Renal cortex interstitium (tissue), 11 donors: ENCODE measurements around the gene ZNF532. TPM values are rescaled to one million over a fixed set of nuclear protein-coding genes. Genes with fewer than 3 reads are reported as not detected.
A peak's percentile ranks its signal among the peaks of the same experiment; 100 is the strongest.

ENCODE experiments used
- DNase-seq, 11 donors: peaks; one replicate each; pipeline ENCODE4 v3.0.0-alpha.2; 2013; ENCODE audit warnings: low read depth in 9 of 11, low spot score in 4 of 11; ENCODE audit errors: extremely low read depth in 1 of 11
- polyA plus RNA-seq, 3 donors: library from polyadenylated mRNA; unstranded; fragments of 120-200 nt; gene quantifications; one replicate each; pipeline ENCODE4 v1.2.1, GENCODE V29; 2013; ENCODE audit not compliant: insufficient read length in 3 of 3

ZNF532 gene
- polyA plus RNA-seq, 3 donors, result 96.6 to 107 (median 101) TPM

DNA sequence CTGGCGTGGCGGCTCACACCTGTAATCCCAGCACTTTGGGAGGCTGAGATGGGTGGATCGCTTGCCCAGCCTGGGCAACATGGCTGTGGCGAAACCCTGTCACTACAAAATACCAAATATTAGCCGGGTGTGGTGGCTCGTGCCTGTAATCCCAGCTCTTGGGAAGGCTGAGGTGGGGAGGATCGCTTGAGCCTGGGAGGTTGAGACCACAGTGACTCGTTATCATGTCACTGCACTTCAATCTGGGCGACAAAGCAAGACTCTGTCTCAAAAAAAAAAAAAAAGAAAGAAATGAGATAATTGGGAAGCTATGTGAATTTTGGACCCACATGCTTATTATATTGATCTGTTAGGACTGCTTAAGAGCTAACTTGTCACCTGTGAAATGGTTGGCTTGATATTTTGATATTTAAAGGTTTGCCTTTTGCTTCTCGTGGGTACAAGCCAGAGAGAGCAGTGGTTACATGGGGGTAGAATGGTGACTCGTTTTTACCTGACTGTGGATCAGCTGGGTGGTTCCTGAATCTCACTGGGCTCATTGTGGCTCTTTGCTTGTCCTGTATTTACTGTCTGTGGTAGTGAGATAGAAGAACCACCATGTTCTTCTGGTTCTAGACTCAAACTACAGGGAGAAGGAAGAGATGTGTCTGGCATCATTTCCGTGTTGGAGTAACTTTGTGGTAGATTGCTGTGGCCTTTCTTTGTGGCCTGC lies 28.9 kb downstream of the ZNF532 start:
- DNase-seq, result no peak

DNA sequence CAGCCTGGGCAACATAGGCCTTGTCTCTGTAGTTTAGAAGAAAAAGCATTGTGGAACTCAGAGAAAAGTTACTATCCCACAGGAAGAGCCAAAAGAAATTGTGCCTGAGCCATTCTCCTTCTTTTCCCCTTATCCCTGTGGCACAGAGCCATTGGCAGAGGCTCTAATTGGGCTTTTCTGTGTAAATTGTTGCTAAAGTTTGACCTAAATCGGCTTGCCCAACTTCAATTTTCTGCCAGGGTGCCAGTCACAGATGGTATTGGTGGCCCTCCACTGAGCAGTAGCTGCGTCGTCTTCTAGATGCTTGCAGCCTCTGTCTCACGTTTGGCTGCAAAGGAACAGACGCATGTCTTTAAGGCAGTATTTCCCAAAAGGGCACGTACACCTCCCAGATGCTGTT lies 30.3 kb downstream of the ZNF532 start:
- DNase-seq, result no peak

DNA sequence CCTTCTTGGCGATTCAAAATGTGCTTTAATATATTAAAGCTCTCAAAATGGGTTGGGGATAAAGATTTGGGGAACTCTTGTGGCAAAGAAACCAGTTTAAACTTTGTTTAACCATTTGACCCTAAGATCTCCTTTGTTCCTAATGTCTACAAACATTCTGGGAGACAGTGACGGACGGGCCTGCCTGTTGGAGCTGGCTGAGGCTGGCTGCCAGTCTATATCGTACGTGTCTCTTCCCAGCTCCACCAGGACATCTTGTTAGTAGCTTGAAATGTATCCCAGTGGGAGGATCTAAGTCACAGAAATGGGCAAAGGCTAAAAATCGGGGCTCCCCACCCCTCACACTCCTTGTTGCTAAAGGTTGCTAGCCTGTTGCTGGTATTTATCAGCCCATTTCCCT lies 30.7 kb downstream of the ZNF532 start:
- no peak for DNase-seq

DNA sequence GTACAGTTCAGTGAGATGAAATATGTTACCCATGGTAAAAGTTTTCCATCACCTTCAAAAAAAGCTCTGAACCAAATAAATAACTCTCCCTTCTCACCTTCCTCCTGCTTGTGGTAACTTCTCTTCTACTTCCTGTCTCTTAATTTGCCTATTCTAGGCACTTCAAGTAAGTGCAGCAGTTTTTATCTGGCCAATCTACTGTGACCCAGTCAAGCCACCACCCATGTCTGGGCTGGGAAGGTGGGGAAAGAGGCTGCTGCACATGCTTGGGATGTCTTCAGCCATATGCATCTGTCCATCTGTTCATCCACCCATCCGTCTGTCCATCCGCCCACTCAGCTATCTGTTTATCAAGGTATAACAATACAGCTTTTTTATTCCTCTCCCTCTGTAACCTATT lies 31.6 kb downstream of the ZNF532 start:
- no peak for DNase-seq

DNA sequence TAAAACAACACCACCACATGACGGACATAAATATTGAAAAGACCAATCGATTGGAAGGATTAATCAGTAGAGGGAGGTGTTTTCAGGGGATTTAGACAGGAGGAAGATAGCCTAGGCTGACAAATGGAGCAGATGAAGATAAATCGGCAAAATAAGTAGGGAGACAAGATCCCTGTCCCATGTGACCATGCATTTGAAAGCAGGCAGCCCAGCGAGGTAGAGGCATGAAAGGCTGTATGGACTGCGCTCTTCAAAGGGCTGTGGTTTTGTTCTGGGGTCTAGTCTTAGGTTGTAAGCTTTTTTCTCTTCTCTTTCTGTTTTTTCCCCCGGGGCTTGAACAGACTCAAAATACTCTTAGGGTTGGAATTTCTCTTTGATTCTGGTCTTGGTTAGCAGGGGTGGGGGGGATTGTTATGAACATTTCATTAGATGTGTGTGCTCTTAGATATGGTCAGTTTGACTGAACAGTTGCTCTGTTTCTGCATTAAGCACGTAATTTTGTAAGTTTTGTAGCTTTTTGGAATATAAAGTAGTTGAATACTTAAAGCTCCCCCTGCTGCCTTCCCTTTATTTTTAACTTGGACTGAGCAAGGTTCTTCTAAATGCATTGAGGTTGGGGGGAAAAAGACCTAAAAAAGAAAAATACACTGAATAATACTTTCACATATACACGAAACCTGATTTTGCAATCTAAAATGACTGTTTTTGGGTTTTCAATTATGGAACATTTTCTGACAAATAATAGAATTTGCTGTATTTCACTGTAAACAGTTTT lies 32.2 kb downstream of the ZNF532 start:
- DNase-seq, result no peak

DNA sequence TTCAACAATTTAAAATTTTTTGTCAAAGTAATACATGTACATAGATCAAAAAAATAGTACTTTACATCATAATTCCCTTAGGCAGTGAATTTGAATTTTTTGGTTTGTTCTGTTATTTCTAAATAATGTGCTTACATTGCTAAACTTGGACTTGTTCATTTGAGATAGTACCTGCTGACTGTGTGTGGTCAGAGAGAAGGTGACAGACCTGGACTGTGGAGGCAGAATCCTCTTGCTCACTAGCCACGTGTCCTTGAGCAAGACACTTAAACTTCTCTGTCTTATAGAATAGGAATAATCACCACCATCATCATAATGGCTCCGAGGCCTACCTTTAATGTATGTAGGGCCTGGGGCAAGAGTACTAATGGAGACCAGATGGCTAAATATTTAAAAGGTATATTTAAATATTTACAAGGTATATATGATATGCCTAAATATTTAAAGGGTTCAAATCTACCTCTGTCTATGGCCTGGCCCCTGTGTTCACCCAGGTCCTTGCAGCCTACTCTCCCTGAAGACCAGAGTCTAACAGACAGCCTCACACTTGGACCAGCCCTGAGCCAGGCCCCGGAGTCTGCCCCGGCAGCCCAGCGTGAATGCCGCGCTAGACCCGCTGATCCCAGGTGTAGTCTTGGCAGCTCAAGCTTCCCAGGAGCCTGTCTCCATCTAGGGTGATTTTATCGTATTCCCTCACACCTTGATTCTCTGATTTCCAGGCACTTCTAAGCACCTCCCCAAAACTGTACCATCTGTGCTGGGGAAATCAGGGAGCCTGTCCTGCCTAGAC lies 33.5 kb downstream of the ZNF532 start:
- DNase-seq, result no peak

DNA sequence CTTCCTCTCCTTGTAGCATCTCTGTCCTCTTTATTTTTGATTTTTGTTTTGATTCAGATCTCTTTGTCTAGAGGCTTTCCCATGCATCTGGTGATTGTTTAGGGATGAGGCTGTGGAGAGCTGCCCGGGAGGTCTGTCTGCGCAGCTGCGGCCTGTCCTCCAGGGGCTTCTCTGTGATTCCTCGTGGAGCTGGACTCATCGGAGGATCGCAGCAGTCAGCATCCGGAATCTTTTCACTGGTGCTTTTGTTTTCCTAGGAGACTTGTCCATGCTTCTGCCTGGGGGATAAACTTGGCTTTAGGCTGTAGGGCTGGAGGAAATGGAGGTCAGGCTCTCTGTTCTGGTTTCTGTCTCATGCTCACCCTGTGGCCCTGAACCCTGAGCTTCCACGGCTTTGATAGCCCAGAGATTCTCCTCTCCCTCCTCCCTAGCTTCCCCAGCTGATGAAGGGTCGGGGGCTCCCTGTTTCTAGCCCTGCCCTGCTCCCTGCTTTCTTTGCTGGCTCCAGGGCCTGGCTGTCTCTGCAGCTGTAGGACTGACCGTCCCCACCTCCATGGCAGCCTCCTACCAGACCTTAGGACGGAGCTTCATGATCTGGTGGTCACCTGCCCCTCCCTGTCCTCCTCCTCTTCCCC lies 35.5 kb downstream of the ZNF532 start:
- no peak for DNase-seq

DNA sequence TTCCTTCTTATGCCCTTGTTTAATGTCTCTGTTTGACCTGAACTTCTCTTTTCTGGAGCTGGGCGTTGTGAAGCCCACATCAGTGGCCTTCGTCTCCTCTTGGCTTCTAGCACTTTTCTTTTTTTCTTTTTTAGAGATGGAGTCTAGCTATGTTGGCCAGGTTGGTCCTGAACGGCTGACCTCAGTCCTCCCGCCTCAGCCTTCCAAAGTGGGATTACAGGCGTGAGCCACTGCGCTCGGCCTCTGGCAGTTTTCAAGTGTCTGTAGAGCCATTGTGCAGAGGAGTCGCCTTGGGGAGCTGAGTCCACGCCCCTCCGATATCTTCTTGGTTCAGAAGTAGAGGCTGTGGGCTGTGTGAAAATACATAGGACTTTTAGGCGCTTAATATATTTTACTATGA lies 36.5 kb downstream of the ZNF532 start:
- DNase-seq, result no peak

DNA sequence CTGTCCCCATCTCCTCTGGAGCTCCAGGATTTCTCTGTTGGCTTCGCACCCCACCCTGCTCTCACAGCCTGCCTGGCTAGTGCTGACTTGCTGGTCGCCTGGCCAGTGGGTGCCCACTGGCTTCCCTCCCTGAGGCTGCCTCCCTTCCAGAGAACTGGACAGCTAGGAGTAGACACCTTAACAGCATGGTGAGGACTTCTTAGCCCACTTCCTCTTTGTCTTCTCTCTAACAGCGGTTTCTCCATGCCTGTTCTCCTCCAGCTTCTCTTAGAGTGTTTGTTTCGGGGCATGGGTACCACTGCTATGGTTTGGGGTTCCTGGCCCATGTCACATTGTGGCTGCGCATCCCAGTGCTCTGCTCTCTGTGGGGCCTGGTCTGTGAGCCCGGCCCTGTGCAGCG lies 37.1 kb downstream of the ZNF532 start:
- no peak for DNase-seq

DNA sequence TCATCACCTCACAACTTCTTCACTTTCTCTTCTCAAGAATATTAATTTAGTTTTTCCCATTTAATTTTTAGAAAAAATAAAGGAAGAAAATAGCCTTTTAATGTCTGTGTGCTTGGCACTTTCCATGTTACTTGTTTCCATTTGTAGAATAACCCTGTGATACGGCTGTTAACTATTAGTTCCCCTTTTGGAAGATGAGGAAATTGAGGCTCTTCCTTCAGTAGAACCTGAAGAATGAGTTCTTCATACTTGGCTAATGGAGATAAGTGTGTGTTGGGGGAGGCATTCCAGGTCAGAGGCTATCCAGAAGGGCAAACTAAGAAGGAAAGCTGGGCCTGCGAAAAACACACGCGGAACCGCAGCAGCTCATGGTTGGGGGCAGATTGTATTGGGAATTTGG lies 38.3 kb downstream of the ZNF532 start:
- DNase-seq, result no peak

DNA sequence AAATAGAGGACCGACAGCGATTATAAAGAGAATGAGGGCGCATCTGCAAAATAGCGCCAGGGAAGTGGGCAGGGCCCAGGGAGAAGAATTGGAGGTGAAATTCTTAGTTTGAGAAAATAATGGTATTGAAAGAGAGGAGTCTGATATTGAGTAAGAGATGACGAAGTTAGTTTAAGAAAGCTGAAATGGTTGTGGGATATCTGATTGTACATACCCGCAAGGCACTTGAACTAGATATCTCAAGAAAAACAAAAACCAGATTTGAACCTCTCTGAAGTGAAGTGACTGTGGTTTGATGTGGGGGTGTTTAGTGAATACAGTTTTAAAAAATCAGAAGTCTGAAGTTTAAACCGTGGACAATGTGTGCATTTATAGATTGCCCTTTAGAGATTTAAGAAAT lies 38.9 kb downstream of the ZNF532 start:
- no peak for DNase-seq

DNA sequence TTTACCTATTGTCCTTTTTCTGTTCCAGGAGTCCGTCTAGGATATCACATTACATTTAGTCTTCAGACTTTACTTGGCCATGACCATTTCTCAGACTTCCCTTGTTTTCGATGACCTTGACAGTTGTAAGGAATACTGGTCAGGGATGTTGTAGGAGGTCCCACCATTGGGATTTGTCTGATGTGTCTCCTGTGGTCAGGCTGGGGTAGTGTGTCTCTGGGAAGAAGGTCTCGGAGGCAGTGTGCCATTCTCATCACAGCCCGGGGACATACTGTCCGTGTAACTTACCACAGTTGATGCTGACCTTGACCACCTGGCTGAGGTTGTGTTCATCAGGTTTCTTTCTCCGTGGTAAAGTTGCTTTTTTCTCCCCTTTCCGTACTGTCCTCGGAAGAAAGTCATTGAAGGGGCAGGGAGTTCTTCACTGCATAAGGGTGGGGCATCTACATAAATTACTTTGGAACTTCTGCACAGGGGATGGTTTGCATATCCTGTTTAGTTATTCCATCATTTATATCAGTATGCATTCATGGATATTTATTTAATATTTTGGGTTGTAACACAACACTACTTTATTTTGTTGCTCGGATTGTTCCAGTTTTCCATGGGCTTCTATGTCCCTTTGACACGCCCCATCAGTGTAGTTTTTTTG lies 41.2 kb downstream of the ZNF532 start:
- DNase-seq, result no peak

DNA sequence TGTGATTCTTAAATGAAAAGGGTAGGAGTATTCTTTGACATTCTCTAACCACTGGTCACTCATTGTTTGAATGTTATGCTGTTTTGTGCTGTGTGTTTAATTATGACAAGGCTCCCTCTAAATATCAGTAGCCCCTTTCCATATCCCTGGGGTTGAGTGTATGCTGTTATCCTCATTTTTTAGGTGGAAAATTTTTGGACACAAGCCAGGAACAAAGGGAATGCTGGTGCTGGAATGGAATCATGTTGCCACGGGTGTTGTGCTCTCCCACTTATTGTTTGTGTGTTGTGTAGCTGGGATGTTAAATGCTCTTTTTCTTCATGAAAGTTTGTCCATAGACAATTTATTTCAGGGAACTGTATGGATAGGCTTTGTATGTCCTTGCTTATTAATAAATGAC lies 43.3 kb downstream of the ZNF532 start:
- DNase-seq, result no peak

DNA sequence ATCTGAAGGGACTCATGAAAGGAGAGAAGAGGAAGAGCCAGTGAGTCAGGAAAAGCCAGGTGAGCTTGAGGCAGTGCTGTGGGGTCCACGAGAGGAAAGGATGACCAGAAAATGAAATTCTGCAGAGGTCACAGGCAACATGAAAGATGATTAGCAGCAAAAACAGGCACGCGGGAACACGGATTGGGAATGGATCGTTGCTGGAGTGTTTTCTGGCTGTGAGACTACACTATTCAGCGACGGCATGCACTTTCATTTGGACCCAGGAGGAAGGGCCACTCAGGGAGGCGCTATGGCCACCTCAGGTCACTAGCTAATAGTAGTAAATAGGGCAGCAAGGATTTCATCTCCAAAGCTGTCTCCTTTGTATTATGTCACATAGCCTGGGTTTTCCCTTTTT lies 44.8 kb downstream of the ZNF532 start:
- DNase-seq, result no peak

DNA sequence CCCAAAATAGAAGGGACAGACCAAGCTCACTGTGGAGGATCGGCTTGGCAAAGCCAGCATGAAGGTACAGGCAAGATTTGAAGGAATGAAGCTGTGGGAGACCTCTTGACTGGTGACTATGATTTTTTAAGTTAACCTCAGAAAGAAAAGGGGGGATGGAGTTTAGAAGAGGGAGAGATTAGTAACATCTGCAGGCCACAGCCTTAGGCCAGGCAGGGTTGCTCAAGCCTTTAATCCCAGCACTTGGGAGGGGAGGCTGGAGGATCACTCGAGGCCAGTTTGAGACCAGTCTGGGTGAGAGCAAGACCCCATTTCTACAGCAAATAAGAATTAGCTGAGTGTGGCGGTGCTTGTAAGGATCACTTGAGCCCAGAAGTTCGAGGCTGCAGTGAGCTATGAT lies 46.6 kb downstream of the ZNF532 start:
- DNase-seq, result no peak

DNA sequence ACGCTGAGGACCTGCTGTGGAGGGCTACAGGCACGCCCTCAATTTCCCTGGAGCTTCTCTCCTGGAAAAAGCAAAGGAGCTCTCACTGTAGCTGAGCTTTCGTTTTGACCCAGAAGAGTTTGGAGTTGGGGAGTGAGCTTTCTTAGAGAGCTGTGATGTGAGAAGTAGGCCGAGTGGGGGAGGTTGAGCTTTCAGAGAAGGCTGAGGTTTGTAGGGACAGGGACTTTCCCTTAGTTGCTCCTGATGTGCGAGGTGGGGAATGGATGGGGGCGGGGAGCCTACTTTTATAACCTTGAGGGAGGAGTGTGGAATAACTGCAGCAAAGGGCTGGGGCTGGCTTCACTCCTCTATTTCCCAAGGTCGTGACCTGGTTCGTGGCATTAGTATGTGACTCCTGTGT lies 47.1 kb downstream of the ZNF532 start:
- peak in 3 of 11 donors; percentile 38 to 59 (median 43) for DNase-seq

DNA sequence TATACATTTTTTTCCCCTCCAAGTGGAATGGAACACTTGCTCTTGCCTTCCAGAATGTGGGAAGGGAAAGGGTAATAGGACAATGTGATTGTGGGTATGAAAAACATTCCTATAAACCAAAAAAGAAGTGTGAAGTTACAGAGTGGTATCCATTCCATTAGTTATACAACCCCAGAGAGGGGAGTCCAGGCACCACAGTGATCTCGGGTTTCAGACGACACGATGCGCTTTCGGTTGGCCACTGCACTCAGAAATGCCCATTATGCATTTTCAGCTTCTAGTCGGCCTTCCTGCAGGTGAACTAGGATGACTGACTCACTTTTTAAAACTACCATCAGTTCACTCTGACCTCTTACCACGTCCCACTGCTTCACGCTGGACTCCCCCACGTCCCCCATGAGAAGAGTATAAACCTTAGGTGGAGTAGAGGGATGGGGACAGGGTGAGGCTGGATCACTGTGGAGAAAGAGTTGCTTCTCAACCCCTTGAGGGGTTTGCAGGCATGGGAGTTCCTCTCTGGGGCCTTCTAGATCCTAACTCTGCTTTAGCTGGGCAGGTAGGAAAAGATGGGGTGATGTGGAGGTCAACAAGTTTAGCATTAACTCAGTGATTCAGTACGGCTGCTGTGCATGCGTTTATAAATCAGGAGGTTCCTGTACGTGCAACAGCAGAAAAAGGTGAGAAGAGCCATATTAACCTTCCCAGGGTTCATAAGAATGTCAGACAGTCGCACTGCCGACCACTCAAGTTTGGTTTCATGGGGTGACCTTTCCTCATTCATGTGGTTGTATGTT lies 50.5 kb downstream of the ZNF532 start:
- peak in 5 of 11 donors; percentile 15 to 53 (median 38) for DNase-seq

DNA sequence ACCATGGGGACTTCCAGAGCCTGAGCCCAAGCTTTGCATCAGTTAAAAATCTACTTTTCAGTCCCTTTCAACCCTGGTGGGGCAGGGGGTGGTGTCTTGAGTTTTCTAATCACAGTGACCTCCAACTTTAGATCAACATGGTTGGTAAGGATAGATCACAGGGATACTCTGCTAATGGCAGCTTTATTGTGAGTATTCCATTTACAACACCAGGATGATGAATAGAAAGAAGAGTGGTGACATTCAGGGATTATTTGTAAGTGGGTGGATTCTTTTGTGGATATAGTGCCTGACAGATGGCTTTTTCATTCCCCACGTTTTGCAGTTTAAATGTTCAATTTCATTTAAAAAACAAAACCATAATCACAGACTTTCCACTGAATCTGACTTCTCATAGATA lies 51.3 kb downstream of the ZNF532 start:
- DNase-seq, result no peak
